SK-N-SH (cell line): ENCODE data around the gene LCA5. TPM values are rescaled to one million over a fixed set of nuclear protein-coding genes. Genes with fewer than 3 reads are reported as not detected.
A peak's percentile ranks its signal among the peaks of the same experiment; 100 is the strongest.

Experiments used
- CTCF ChIA-PET: fragments of 300-600, 350-600 bp; formaldehyde crosslinking; extraction: SDS; loops from one replicate; lab custom pipeline; 2021; lab: Yijun Ruan, JAX
- POLR2A ChIA-PET: fragments of 350-600 bp; sonication (Branson Sonifier 250); formaldehyde crosslinking; extraction: SDS; loops from one replicate; lab custom pipeline; 2020; ENCODE audit warnings: antibody characterized with exemption, inconsistent platforms; lab: Yijun Ruan, JAX
- DNase-seq: peaks from one replicate; pipeline ENCODE4 v3.0.0; 2012
- H2AFZ ChIP-seq: fragments of 200-600 bp; sonication (generic); 2 replicates; pipeline ENCODE4 v1.8.1; 2016; ENCODE audit warnings: antibody characterized with exemption, mild to moderate bottlenecking, low read depth
- H3F3A ChIP-seq: fragments of 200-600 bp; sonication (generic); replicated peaks from 2 replicates; pipeline ENCODE3; 2016; ENCODE audit warnings: antibody characterized with exemption, mild to moderate bottlenecking; ENCODE audit not compliant: insufficient read depth
- H3K27ac ChIP-seq, 2 experiments: fragments of 200-500 bp in 1 of 2; fragments of 200-600 bp in 1 of 2; sonication (Bioruptor generic) in 1 of 2; sonication (generic), shearing (Covaris generic) in 1 of 2; 2 replicates each; pipeline versions ENCODE4 v1.5.1 to v1.6.1; 2014 to 2016; ENCODE audit warnings: low read depth in 2 of 2, inconsistent platforms in 1 of 2, low read length in 1 of 2, mild to moderate bottlenecking in 1 of 2, mixed read lengths in 1 of 2
- H3K27me3 ChIP-seq: fragments of 200-600 bp; sonication (generic), shearing (Covaris generic); 2 replicates; pipeline ENCODE4 v1.6.1; 2016; ENCODE audit warnings: mixed run types; ENCODE audit not compliant: insufficient read depth
- H3K36me3 ChIP-seq, 2 experiments: fragments of 200-500 bp in 1 of 2; fragments of 200-600 bp in 1 of 2; sonication (Bioruptor generic) in 1 of 2; sonication (generic) in 1 of 2; replicated peaks in 1 of 2; 2 replicates each; pipeline versions ENCODE3 to v1.5.1; 2014 to 2016; ENCODE audit warnings: low read length in 1 of 2, mild to moderate bottlenecking in 1 of 2; ENCODE audit not compliant: insufficient read depth in 2 of 2, control insufficient read depth in 1 of 2
- H3K4me1 ChIP-seq, 2 experiments: fragments of 200-500 bp in 1 of 2; fragments of 200-600 bp in 1 of 2; sonication (Bioruptor generic) in 1 of 2; sonication (generic), shearing (Covaris generic) in 1 of 2; 2 replicates each; pipeline versions ENCODE4 v1.5.1 to v1.6.1; 2014 to 2016; ENCODE audit warnings: low read depth in 1 of 2, low read length in 1 of 2, mixed run types in 1 of 2; ENCODE audit not compliant: insufficient read depth in 2 of 2, control insufficient read depth in 1 of 2
- H3K4me2 ChIP-seq: fragments of 200-600 bp; sonication (generic), shearing (Covaris generic); 2 replicates; pipeline ENCODE4 v1.6.1; 2017; ENCODE audit warnings: mixed run types
- H3K4me3 ChIP-seq, 2 experiments: fragments of 200-500 bp in 1 of 2; fragments of 200-600 bp in 1 of 2; sonication (Bioruptor generic) in 1 of 2; sonication (generic), shearing (Covaris generic) in 1 of 2; 2 replicates each; pipeline versions ENCODE4 v1.5.1 to v1.8.1; 2014 to 2016; ENCODE audit warnings: low read depth in 2 of 2, inconsistent platforms in 1 of 2, low read length in 1 of 2, mild to moderate bottlenecking in 1 of 2, mixed read lengths in 1 of 2, moderate library complexity in 1 of 2
- H3K79me2 ChIP-seq: fragments of 200-600 bp; sonication (generic); 2 replicates; pipeline ENCODE4 v1.8.1; 2017; ENCODE audit warnings: mild to moderate bottlenecking; ENCODE audit not compliant: insufficient read depth
- H3K9ac ChIP-seq: fragments of 200-600 bp; sonication (generic); 2 replicates; pipeline ENCODE4 v1.6.1; 2017; ENCODE audit warnings: mixed run types
- H3K9me2 ChIP-seq: fragments of 200-600 bp; sonication (generic); 2 replicates; pipeline ENCODE4 v1.6.1; 2017; ENCODE audit warnings: mixed run types
- H3K9me3 ChIP-seq: fragments of 200-600 bp; sonication (generic); 2 replicates; pipeline ENCODE4 v1.6.1; 2017; ENCODE audit warnings: mixed run types, mild to moderate bottlenecking, moderate library complexity
- H4K20me1 ChIP-seq: fragments of 200-600 bp; sonication (generic); 2 replicates; pipeline ENCODE4 v1.6.1; 2017; ENCODE audit warnings: mild to moderate bottlenecking, mixed run types; ENCODE audit not compliant: insufficient read depth
- CHD2 ChIP-seq: fragments of 150-350 bp; IDR thresholded peaks from 2 replicates; pipeline ENCODE4 v1.6.1; 2018; ENCODE audit warnings: low read length; ENCODE audit not compliant: partially characterized antibody
- CTCF ChIP-seq: fragments of 200-600 bp; sonication (generic); IDR thresholded peaks from 2 replicates; pipeline ENCODE4 v1.6.1; 2017; ENCODE audit warnings: antibody characterized with exemption, mild to moderate bottlenecking, moderate library complexity
- ELF1 ChIP-seq: IDR thresholded peaks from 2 replicates; pipeline ENCODE4 v1.4.0; 2012
- FOSL2 ChIP-seq: IDR thresholded peaks from 2 replicates; pipeline ENCODE4 v1.4.0; 2012; ENCODE audit warnings: low read depth, mild to moderate bottlenecking, moderate library complexity, borderline replicate concordance
- FOXM1 ChIP-seq: IDR thresholded peaks from 2 replicates; pipeline ENCODE4 v1.4.0; 2012; ENCODE audit warnings: low read depth, mild to moderate bottlenecking
- GATA2 ChIP-seq: sonication (generic); formaldehyde crosslinking; IDR thresholded peaks from 2 replicates; pipeline ENCODE4 v1.5.0; 2020; ENCODE audit warnings: mild to moderate bottlenecking, missing genetic modification reagents
- IRF3 ChIP-seq: fragments of 150-350 bp; IDR thresholded peaks from 2 replicates; pipeline ENCODE4 v1.6.1; 2016; ENCODE audit warnings: mild to moderate bottlenecking, low read depth, low read length
- JUND ChIP-seq: IDR thresholded peaks from 2 replicates; pipeline ENCODE4 v1.4.0; 2012
- PBX3 ChIP-seq: IDR thresholded peaks from 2 replicates; pipeline ENCODE4; 2012
- POLR2AphosphoS5 ChIP-seq: IDR thresholded peaks from 2 replicates; pipeline ENCODE4 v1.6.1; 2012; ENCODE audit warnings: low read depth, low read length
- RCOR1 ChIP-seq: fragments of 150-350 bp; IDR thresholded peaks from 2 replicates; pipeline ENCODE4 v1.6.1; 2017; ENCODE audit warnings: antibody characterized with exemption, low read length
- SMC3 ChIP-seq: IDR thresholded peaks from 2 replicates; pipeline ENCODE4 v1.6.1; 2012; ENCODE audit warnings: low read depth, low read length, improper control_type of control experiment
- TAF1 ChIP-seq: IDR thresholded peaks from 2 replicates; pipeline ENCODE4 v1.6.1; 2012; ENCODE audit warnings: low read depth, mild to moderate bottlenecking, low read length, moderate library complexity, borderline replicate concordance
- TCF12 ChIP-seq: IDR thresholded peaks from 2 replicates; pipeline ENCODE4 v1.4.0; 2012
- TEAD4 ChIP-seq: IDR thresholded peaks from 2 replicates; pipeline ENCODE4 v1.4.0; 2012; ENCODE audit warnings: mild to moderate bottlenecking, borderline replicate concordance; ENCODE audit not compliant: insufficient read depth
- USF2 ChIP-seq: fragments of 150-350 bp; IDR thresholded peaks from 2 replicates; pipeline ENCODE4 v1.6.1; 2017; ENCODE audit warnings: antibody characterized with exemption, low read length, low read depth, borderline replicate concordance
- WGBS: methylation state at CpG from one replicate; pipeline ENCODE4 v1.1.6; 2017; ENCODE audit warnings: low lambda C conversion rate; 5-methylcytosine and 5-hydroxymethylcytosine counted together
- polyA plus RNA-seq, 3 experiments: library from polyadenylated mRNA; depleted of rRNA; stranded (reverse); fragments of >200 nt; gene quantifications; 2 replicates each; pipeline ENCODE4 v1.2.3, GENCODE V29; 2012

LCA5 gene
- polyA plus RNA-seq, 1 of the 3 experiments (the other 2 are of a cell fraction): 0.61 TPM

- TF ChIP-seq RCOR1 (no peak), TCF12 (peak; percentile 62)
- TF ChIP-seq, all 33 proteins: peak for 4
Observed at GRCh38 chr6:79574630-79575225, 37.5 kb upstream of the LCA5 start (continued).

GRCh38 chr6:79574174-79574573, 36.9 kb upstream of the LCA5 start:
- no peaks in the 10 kb centered on the region for H3K36me3 ChIP-seq
- no peak overlapping the region for H2AFZ ChIP-seq
- TF ChIP-seq FOSL2 (no peak), USF2 (no peak), JUND (no peak), RCOR1 (no peak), IRF3 (no peak), SMC3 (no peak)
- no peaks in the 10 kb centered on the region for H3K27me3 ChIP-seq
- no peaks in the 10 kb centered on the region for H3K79me2 ChIP-seq
- H3K4me2 ChIP-seq: no peak overlapping the region
- POLR2A ChIA-PET: no interaction called here
- CTCF ChIA-PET: interaction anchor here (0.6 kb wide), 1 partner anchor 182 kb away, joined by 3 read pairs; no protein-coding TSS in a partner anchor
- DNase-seq: no peak
- no peaks in the 10 kb centered on the region for H3K9me2 ChIP-seq
- H3K9ac ChIP-seq: no peak overlapping the region
- H3K9me3 ChIP-seq: no peaks in the 10 kb centered on the region
- WGBS: 95% methylated on average over 1 of the region's 1 CpG
- H3K27ac ChIP-seq: no peak overlapping the region
- H4K20me1 ChIP-seq: no peaks in the 10 kb centered on the region
- H3K4me1 ChIP-seq: peaks cover 6 to 9% of the 10 kb centered on the region in 2 experiments; a peak in 3 of 4 replicates
- peaks cover 6% of the 10 kb centered on the region for H3F3A ChIP-seq
- no peak overlapping the region for H3K4me3 ChIP-seq

GRCh38 chr6:79571030-79571367, 33.8 kb upstream of the LCA5 start:
- CTCF ChIA-PET: interaction anchor here (0.7 to 5.3 kb wide), 61 partner anchors 9 to 761 kb away, joined by 3 to 106 read pairs (median 4); partner anchors contain the start of genes LCA5, PHIP and SH3BGRL2
- no peak overlapping the region for H3K9ac ChIP-seq
- H3K27me3 ChIP-seq: no peaks in the 10 kb centered on the region
- no peak for TF ChIP-seq RCOR1
- TF ChIP-seq CTCF: no peak
- TF ChIP-seq POLR2AphosphoS5: no peak
- no peak for TF ChIP-seq GATA2 (CRISPR knock-in tag)
- no peak for TF ChIP-seq FOXM1
- no peak for TF ChIP-seq CHD2
- TF ChIP-seq PBX3: no peak
- TF ChIP-seq USF2: no peak
- no peak for TF ChIP-seq TAF1
- TF ChIP-seq TEAD4: no peak
- TF ChIP-seq ELF1: no peak

More at GRCh38 chr6:79571030-79571367, 33.8 kb upstream of the LCA5 start:
- H3F3A ChIP-seq: peaks cover 6% of the 10 kb centered on the region
- H3K4me1 ChIP-seq: peaks cover 6 to 9% of the 10 kb centered on the region in 2 experiments; a peak in 3 of 4 replicates
- H3K4me3 ChIP-seq: peak overlapping the region in 1 of 2 experiments; percentile 27; a peak in 2 of 4 replicates
- POLR2A ChIA-PET: no interaction called here
- no peaks in the 10 kb centered on the region for H3K79me2 ChIP-seq
- no peak overlapping the region for H3K4me2 ChIP-seq
- 50% methylated on average over 2 of the region's 2 CpGs for WGBS
- H3K9me3 ChIP-seq: no peaks in the 10 kb centered on the region
- H3K27ac ChIP-seq: no peak overlapping the region
- H2AFZ ChIP-seq: peak overlapping the region; percentile 34; the same call in 1 of the 2 replicates
- no peaks in the 10 kb centered on the region for H3K36me3 ChIP-seq
- no peaks in the 10 kb centered on the region for H3K9me2 ChIP-seq
- DNase-seq: peak; percentile 35
- no peaks in the 10 kb centered on the region for H4K20me1 ChIP-seq
